Tibial nerve (tissue), 4 donors: ENCODE data around the gene ERVH48-1. TPM values are rescaled to one million over a fixed set of nuclear protein-coding genes. Genes with fewer than 3 reads are reported as not detected.
"Not testable (repeated sequence)": the region's sequence is repeated elsewhere in the genome, so short reads cannot be mapped to it uniquely, and the experiment has no call there.

Experiments
- DNase-seq, 2 donors: peaks; one replicate each; pipeline ENCODE4 v3.0.0-alpha.2; 2019; ENCODE audit warnings: low spot score in 2 of 2
- H3K27ac ChIP-seq, 4 donors: fragments of 200-600 bp; sonication (generic) in 3 of 4; one replicate each; pipeline ENCODE4 v1.5.1; 2017 to 2019; ENCODE audit warnings: mild to moderate bottlenecking in 1 of 4
- H3K27me3 ChIP-seq, 2 donors: fragments of 200-600 bp; sonication (generic) in 1 of 2; one replicate each; pipeline versions ENCODE4 v1.5.1 to v1.6.0; 2017 to 2019
- H3K36me3 ChIP-seq, 3 donors: fragments of 200-600 bp; sonication (generic); one replicate each; pipeline ENCODE4 v1.5.1; 2018 to 2019
- H3K4me1 ChIP-seq, 4 donors: fragments of 200-600 bp; sonication (generic) in 3 of 4; one replicate each; pipeline ENCODE4 v1.5.1; 2017 to 2019
- H3K4me3 ChIP-seq, 4 donors: fragments of 200-600 bp; sonication (generic) in 3 of 4; one replicate each; pipeline ENCODE4 v1.5.1; 2017 to 2019; ENCODE audit warnings: mild to moderate bottlenecking in 1 of 4, moderate library complexity in 1 of 4
- H3K9me3 ChIP-seq, 4 donors: fragments of 200-600 bp; sonication (generic) in 3 of 4; one replicate each; pipeline ENCODE4 v1.5.1; 2017 to 2019
- EP300 ChIP-seq, 2 donors: sonication (generic); formaldehyde crosslinking; IDR thresholded peaks; one replicate each; pipeline ENCODE4 v1.6.1; 2017; ENCODE audit warnings: antibody characterized with exemption in 2 of 2, mild to moderate bottlenecking in 1 of 2
- POLR2A ChIP-seq, 2 donors: fragments of 450-650 bp; IDR thresholded peaks; one replicate each; pipeline ENCODE4 v1.6.1; 2017; ENCODE audit warnings: antibody characterized with exemption in 2 of 2, mild to moderate bottlenecking in 2 of 2, moderate library complexity in 2 of 2
- WGBS, 2 donors: methylation state at CpG; one replicate each; pipeline ENCODE4 v1.1.5; 2018; 5-methylcytosine and 5-hydroxymethylcytosine counted together
- total RNA-seq, 4 donors: library from RNA; depleted of rRNA; stranded (reverse); fragments of >200 nt; gene quantifications; one replicate each; pipeline ENCODE4 v1.1.0, GENCODE V29; 2016
- TF ChIP-seq, protein P1 (sequence below), 5 experiments: fragments of 200-600 bp in 3 of 5; fragments of 450-650 bp in 2 of 5; sonication (generic) in 3 of 5; IDR thresholded peaks; one replicate each; pipeline ENCODE4 v1.5.1; 2016 to 2019; ENCODE audit warnings: antibody characterized with exemption in 5 of 5, mild to moderate bottlenecking in 3 of 5, moderate library complexity in 2 of 5

Gene ERVH48-1
- total RNA-seq, 4 donors from 2014 or later, result not detected

- no peak for DNase-seq
- H3K27me3 ChIP-seq, result no peaks in the 10 kb centered on the region
- no peaks in the 10 kb centered on the region for H3K9me3 ChIP-seq
- 84 to 85% methylated on average over 7 of the region's 7 CpGs for WGBS, 2 donors
- peaks cover 0 to 14% (median 7%) of the 10 kb centered on the region in 4 donors for H3K4me1 ChIP-seq
- no peaks in the 10 kb centered on the region for H3K36me3 ChIP-seq
- H3K4me3 ChIP-seq, result no peak overlapping the region
- H3K27ac ChIP-seq, result no peak overlapping the region
- TF ChIP-seq EP300 (IDR thresholded peaks at IDR 0.05) (no peak), POLR2A (IDR thresholded peaks at IDR 0.05) (no peak)
- TF ChIP-seq, protein P1, sequence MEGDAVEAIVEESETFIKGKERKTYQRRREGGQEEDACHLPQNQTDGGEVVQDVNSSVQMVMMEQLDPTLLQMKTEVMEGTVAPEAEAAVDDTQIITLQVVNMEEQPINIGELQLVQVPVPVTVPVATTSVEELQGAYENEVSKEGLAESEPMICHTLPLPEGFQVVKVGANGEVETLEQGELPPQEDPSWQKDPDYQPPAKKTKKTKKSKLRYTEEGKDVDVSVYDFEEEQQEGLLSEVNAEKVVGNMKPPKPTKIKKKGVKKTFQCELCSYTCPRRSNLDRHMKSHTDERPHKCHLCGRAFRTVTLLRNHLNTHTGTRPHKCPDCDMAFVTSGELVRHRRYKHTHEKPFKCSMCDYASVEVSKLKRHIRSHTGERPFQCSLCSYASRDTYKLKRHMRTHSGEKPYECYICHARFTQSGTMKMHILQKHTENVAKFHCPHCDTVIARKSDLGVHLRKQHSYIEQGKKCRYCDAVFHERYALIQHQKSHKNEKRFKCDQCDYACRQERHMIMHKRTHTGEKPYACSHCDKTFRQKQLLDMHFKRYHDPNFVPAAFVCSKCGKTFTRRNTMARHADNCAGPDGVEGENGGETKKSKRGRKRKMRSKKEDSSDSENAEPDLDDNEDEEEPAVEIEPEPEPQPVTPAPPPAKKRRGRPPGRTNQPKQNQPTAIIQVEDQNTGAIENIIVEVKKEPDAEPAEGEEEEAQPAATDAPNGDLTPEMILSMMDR (IDR thresholded peaks at IDR 0.05), result no peak
These were observed 45.7 kb upstream of the ERVH48-1 start for GRCh38 chr21:42970946-42971653.

- Histone ChIP-seq H3K36me3 (no peaks in the 10 kb centered on the region), H3K9me3 (no peaks in the 10 kb centered on the region), H3K4me3 (no peak overlapping the region), H3K27me3 (no peaks in the 10 kb centered on the region), H3K27ac (no peak overlapping the region), H3K4me1 (peaks cover 0 to 9% (median 5%) of the 10 kb centered on the region in 4 donors)
- no peak for TF ChIP-seq POLR2A (IDR thresholded peaks at IDR 0.05)
- TF ChIP-seq EP300 (IDR thresholded peaks at IDR 0.05), result no peak
- TF ChIP-seq, protein P1 (IDR thresholded peaks at IDR 0.05), result no peak
- WGBS, 2 donors, result 60 to 65% methylated on average over 6 of the region's 6 CpGs
- no peak for DNase-seq
These were observed 43.8 kb upstream of the ERVH48-1 start for GRCh38 chr21:42969193-42969600.

DNA sequence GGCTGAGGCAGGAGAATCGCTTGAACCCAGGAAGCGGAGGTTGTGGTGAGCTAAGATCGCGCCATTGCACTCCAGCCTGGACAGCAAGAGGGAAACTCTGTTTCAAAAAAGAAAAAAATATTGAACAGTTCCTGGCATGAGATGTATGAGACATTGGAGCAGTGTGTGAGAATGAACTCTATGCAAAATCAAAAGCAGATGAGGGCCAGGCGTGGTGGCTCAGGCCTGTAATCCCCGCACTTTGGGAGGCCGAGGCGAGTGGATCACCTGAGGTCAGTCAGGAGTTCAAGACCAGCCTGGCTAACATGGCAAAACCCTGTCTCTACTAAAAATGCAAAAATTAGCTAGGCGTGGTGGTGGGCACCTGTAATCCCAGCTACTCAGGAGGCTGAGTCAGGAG is 42.2 kb upstream of the ERVH48-1 start:
- DNase-seq, H3K36me3 ChIP-seq, H3K4me3 ChIP-seq, H3K4me1 ChIP-seq, H3K27ac ChIP-seq, H3K9me3 ChIP-seq, H3K27me3 ChIP-seq: not testable (repeated sequence)
- 91 to 96% methylated on average over 9 of the region's 9 CpGs for WGBS, 2 donors

DNA sequence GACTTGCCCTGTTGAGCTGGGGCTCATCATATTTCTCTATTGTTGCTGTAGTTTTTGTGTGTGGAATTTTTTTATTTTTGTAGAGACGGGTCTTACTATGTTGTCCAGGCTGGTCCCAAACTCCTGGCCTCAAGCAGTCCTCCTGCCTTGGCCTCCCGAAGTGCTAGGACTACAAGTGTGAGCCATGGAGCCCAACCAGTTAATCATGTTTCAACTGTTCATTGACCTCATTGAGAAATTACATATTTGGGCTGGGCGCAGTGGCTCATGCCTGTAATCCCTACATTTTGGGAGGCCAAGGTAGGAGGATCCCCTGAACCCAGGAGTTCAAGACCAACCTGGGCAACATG is 39.8 kb upstream of the ERVH48-1 start:
- Histone ChIP-seq H3K9me3 (no peaks in the 10 kb centered on the region), H3K27ac (no peak overlapping the region), H3K27me3 (no peaks in the 10 kb centered on the region), H3K4me3 (no peak overlapping the region), H3K4me1 (no peaks in the 10 kb centered on the region), H3K36me3 (no peaks in the 10 kb centered on the region)
- DNase-seq, result no peak
- 67 to 76% methylated on average over 3 of the region's 3 CpGs for WGBS, 2 donors
- TF ChIP-seq POLR2A (IDR thresholded peaks at IDR 0.05) (no peak), EP300 (IDR thresholded peaks at IDR 0.05) (no peak)
- TF ChIP-seq, protein P1 (IDR thresholded peaks at IDR 0.05), result no peak

DNA sequence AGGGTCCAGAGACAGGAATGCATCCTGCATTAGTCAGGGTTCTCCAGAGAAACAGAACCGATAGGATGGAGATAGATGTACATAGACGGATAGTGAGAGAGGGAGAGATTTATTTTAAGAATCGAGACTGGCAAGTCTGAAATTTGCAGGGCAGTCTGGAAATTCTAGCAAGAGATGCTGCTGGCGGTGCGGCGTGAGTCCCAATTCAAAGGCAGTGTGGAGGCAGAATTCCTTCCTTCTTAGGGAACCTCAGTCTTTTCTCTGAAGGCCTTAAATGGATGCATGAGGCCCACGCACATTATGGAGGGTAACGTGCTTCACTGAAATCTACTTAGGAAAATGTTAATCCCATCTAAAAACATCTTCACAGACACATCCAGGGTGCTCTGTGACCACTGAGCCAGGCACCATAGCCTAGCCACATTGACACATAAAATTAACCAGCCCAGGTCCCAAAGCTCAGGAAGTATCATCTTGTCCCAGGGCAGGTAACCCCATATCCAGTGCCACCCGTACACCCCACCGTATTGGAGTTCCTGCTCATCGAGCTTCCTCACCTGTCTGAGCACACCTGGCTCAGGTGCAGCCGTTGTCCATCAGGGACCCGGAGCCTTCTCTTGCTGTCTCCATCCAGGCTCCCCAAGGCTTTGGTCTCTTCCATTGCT is 39.2 kb upstream of the ERVH48-1 start:
- DNase-seq, result no peak
- 93 to 94% methylated on average over 13 of the region's 13 CpGs for WGBS, 2 donors
- TF ChIP-seq, protein P1 (IDR thresholded peaks at IDR 0.05), result no peak
- TF ChIP-seq POLR2A (IDR thresholded peaks at IDR 0.05), result no peak

More for the DNA sequence above, 39.2 kb upstream of the ERVH48-1 start:
- Histone ChIP-seq H3K4me3 (no peak overlapping the region), H3K27ac (no peak overlapping the region), H3K27me3 (no peaks in the 10 kb centered on the region), H3K36me3 (no peaks in the 10 kb centered on the region), H3K9me3 (no peaks in the 10 kb centered on the region), H3K4me1 (no peaks in the 10 kb centered on the region)
